ENCODE measurements around the gene GAS1. TPM values are rescaled to one million over a fixed set of nuclear protein-coding genes. Genes with fewer than 3 reads are reported as not detected.

GAS1 gene
- total RNA-seq, 1 experiment from 2014 or later, result 0.21 TPM

DNA sequence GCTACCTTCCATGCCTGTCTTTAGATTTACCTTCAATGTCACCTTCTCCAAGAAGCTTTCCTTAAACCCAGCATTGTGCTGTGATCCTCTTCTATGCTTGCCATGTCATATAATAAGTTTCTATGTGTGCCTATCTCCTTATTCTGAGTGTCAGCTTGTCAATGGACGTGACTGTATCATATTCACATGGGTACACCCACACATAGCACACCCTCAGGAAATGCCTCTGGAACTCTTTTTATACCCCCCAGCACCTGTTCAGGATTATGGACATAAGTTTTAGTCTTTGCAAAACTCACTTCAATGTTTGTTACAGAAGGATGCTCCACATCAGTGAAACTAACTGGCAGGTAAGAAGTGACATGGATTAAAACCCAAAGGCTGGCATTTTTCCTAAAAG, 7.4 kb downstream of the GAS1 start:
- intact Hi-C loops (cut with micrococcal nuclease; ENCODE audit: unreplicated experiment), result loop anchor here (10.0 kb wide), 1 partner anchor 305 kb away; no protein-coding TSS in a partner anchor
- DNase-seq, result no peak
- Mint-ChIP-seq H3K27me3 (ENCODE audit: unreplicated experiment) (peaks cover 64% of the 10 kb centered on the region), H3K27ac (ENCODE audit: unreplicated experiment) (no peak overlapping the region), H3K36me3 (ENCODE audit: insufficient read depth, unreplicated experiment) (no peaks in the 10 kb centered on the region), H3K4me1 (ENCODE audit: low read depth, unreplicated experiment) (no peaks in the 10 kb centered on the region), H3K4me3 (ENCODE audit: low read depth, unreplicated experiment) (no peak overlapping the region), H3K9me3 (ENCODE audit: low read depth, unreplicated experiment) (no peaks in the 10 kb centered on the region)
- TF ChIP-seq, protein P1, sequence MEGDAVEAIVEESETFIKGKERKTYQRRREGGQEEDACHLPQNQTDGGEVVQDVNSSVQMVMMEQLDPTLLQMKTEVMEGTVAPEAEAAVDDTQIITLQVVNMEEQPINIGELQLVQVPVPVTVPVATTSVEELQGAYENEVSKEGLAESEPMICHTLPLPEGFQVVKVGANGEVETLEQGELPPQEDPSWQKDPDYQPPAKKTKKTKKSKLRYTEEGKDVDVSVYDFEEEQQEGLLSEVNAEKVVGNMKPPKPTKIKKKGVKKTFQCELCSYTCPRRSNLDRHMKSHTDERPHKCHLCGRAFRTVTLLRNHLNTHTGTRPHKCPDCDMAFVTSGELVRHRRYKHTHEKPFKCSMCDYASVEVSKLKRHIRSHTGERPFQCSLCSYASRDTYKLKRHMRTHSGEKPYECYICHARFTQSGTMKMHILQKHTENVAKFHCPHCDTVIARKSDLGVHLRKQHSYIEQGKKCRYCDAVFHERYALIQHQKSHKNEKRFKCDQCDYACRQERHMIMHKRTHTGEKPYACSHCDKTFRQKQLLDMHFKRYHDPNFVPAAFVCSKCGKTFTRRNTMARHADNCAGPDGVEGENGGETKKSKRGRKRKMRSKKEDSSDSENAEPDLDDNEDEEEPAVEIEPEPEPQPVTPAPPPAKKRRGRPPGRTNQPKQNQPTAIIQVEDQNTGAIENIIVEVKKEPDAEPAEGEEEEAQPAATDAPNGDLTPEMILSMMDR (IDR thresholded peaks at IDR 0.05; ENCODE audit: unreplicated experiment), result no peak
- no TSS peak for BruUV-seq (replicated peaks)
- CTCF ChIA-PET, result no interaction called here

DNA sequence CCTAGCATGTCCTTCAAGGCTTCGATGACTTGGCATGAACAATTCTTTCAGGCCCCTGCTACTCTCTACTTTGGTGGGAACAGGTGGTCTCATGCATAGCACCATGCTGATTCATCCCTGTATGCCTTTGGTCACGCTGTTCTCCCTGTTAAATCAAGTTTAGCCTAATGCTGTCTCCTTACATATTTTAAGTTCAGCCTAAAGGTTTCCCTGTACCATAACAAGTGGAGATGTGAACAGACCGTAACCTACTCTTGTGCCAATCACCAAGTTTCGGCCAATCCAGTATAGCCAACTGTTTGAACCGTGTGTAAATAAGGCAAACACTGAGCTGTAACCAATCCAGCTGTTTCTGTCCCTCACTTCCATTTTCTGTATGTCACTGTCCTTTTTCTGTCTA, 8.0 kb downstream of the GAS1 start:
- Mint-ChIP-seq H3K4me1 (ENCODE audit: low read depth, unreplicated experiment) (no peaks in the 10 kb centered on the region), H3K27ac (ENCODE audit: unreplicated experiment) (no peak overlapping the region), H3K27me3 (ENCODE audit: unreplicated experiment) (peaks cover 58% of the 10 kb centered on the region), H3K4me3 (ENCODE audit: low read depth, unreplicated experiment) (no peak overlapping the region), H3K9me3 (ENCODE audit: low read depth, unreplicated experiment) (no peaks in the 10 kb centered on the region), H3K36me3 (ENCODE audit: insufficient read depth, unreplicated experiment) (no peaks in the 10 kb centered on the region)
- TF ChIP-seq, protein P1 (IDR thresholded peaks at IDR 0.05; ENCODE audit: unreplicated experiment), result no peak
- no TSS peak for BruUV-seq (replicated peaks)
- intact Hi-C loops (cut with micrococcal nuclease; ENCODE audit: unreplicated experiment), result no loop called here
- no peak for DNase-seq
- CTCF ChIA-PET, result no interaction called here

DNA sequence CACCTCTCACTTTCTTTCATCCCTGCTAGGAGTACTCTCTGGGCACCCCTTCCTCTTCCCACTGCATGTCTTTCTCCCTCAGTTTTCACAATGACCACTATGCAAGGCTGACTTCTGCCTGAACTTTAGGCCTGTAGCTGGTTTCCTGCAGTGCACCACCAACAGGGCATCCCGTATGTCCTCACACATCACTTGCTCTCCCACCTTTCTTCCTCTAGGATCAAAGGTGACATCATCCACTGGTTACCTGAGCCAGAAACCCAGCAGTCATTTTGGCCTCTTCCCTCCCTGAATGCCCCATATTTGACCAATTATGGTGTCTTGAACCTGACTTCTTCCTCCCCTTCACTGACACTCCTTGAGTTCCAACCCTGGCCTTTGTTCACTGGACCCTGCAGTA, 8.5 kb downstream of the GAS1 start:
- BruUV-seq (replicated peaks), result no TSS peak
- CTCF ChIA-PET, result no interaction called here
- no peak for DNase-seq
- Mint-ChIP-seq H3K27me3 (ENCODE audit: unreplicated experiment) (peaks cover 54% of the 10 kb centered on the region), H3K27ac (ENCODE audit: unreplicated experiment) (no peak overlapping the region), H3K4me3 (ENCODE audit: low read depth, unreplicated experiment) (no peak overlapping the region), H3K4me1 (ENCODE audit: low read depth, unreplicated experiment) (no peaks in the 10 kb centered on the region), H3K9me3 (ENCODE audit: low read depth, unreplicated experiment) (no peaks in the 10 kb centered on the region), H3K36me3 (ENCODE audit: insufficient read depth, unreplicated experiment) (no peaks in the 10 kb centered on the region)
- intact Hi-C loops (cut with micrococcal nuclease; ENCODE audit: unreplicated experiment), result no loop called here
- TF ChIP-seq, protein P1 (IDR thresholded peaks at IDR 0.05; ENCODE audit: unreplicated experiment), result no peak

DNA sequence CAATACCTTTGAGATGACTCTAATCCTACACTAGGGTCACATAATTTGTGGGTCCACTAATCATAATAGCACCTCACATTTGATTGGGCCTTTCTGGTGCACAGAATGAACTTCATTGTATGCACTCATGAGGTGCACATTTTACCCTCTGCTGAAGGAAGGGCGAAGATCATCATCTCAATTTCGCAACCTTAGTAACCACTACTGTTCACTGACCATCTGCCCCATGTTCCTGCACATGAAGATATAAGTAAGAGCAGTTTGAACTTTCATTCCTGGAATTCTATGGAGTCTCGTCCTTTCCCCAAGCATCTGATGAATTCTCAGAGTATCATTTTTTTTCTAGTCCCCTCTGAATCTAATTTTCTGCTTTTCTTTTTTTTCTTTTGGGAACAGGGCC, 21.2 kb downstream of the GAS1 start:
- TF ChIP-seq, protein P1 (IDR thresholded peaks at IDR 0.05; ENCODE audit: unreplicated experiment), result no peak
- BruUV-seq (replicated peaks), result no TSS peak
- no peak overlapping the region for H3K4me3 Mint-ChIP-seq (ENCODE audit: low read depth, unreplicated experiment)
- CTCF ChIA-PET, result no interaction called here
- no peak for DNase-seq
- no peaks in the 10 kb centered on the region for H3K36me3 Mint-ChIP-seq (ENCODE audit: insufficient read depth, unreplicated experiment)
- H3K9me3 Mint-ChIP-seq (ENCODE audit: low read depth, unreplicated experiment), result no peaks in the 10 kb centered on the region
- H3K27me3 Mint-ChIP-seq (ENCODE audit: unreplicated experiment), result peaks cover 69% of the 10 kb centered on the region
- intact Hi-C loops (cut with micrococcal nuclease; ENCODE audit: unreplicated experiment), result no loop called here
- H3K27ac Mint-ChIP-seq (ENCODE audit: unreplicated experiment), result no peak overlapping the region
- no peaks in the 10 kb centered on the region for H3K4me1 Mint-ChIP-seq (ENCODE audit: low read depth, unreplicated experiment)
